HL-60 (cell line): ENCODE measurements around the gene RCOR2.
A peak's percentile ranks its signal among the peaks of the same experiment; 100 is the strongest.

Source experiments
- DNase-seq, 2 experiments: peaks; one replicate each; pipeline ENCODE4 v3.0.0-alpha.2; 2010 to 2020; ENCODE audit warnings: low read depth in 1 of 2, low spot score in 1 of 2
- H3K27ac ChIP-seq: fragments of 250-450 bp; sonication (Bioruptor Pico); replicated peaks from 2 replicates; pipeline ENCODE4 v1.5.1; 2020; ENCODE audit warnings: mild to moderate bottlenecking, moderate library complexity
- H3K27me3 ChIP-seq: fragments of 250-450 bp; sonication (Bioruptor Pico); 2 replicates; pipeline ENCODE4 v1.5.1; 2021; ENCODE audit warnings: mild to moderate bottlenecking, moderate library complexity; ENCODE audit not compliant: insufficient read depth, poor library complexity, severe bottlenecking
- H3K4me3 ChIP-seq: replicated peaks from 2 replicates; pipeline ENCODE4 v1.5.1; 2011; ENCODE audit warnings: mild to moderate bottlenecking, control low read depth, low read length; ENCODE audit not compliant: insufficient read depth
- CTCF ChIP-seq: IDR thresholded peaks from one replicate; pipeline ENCODE4 v1.5.1; 2011; ENCODE audit warnings: low read length, control low read depth, inconsistent platforms; ENCODE audit not compliant: insufficient read depth
- GABPA ChIP-seq: IDR thresholded peaks from 2 replicates; pipeline ENCODE4 v1.6.1; 2012; ENCODE audit warnings: low read depth
- POLR2AphosphoS5 ChIP-seq: IDR thresholded peaks from 2 replicates; pipeline ENCODE4 v1.6.1; 2012; ENCODE audit warnings: low read depth
- REST ChIP-seq: IDR thresholded peaks from 2 replicates; pipeline ENCODE4 v1.6.1; 2012; ENCODE audit warnings: low read depth; ENCODE audit not compliant: insufficient replicate concordance
- SPI1 ChIP-seq: IDR thresholded peaks from 2 replicates; pipeline ENCODE4 v1.6.1; 2012; ENCODE audit warnings: low read depth, mild to moderate bottlenecking, borderline replicate concordance

The RCOR2 gene

GRCh38 chr11:63883791-63884190 is 33.2 kb downstream of the RCOR2 start:
- no peaks in the 10 kb centered on the region for H3K27me3 ChIP-seq
- peak overlapping the region; percentile 50 for H3K27ac ChIP-seq
- TF ChIP-seq REST (no peak), GABPA (no peak), CTCF (no peak), POLR2AphosphoS5 (no peak)
- no peak overlapping the region for H3K4me3 ChIP-seq
- DNase-seq, result no peak

- no peak overlapping the region for H3K4me3 ChIP-seq
- peak; percentile 77 to 97 for DNase-seq
- no peaks in the 10 kb centered on the region for H3K27me3 ChIP-seq
- no peak for TF ChIP-seq REST
- peak; percentile 58; the same call in 1 of the 2 replicates for TF ChIP-seq SPI1
- 0 out of 2 replicates have a peak, but pooled peaks have one; percentile 32 for TF ChIP-seq POLR2AphosphoS5
- peak overlapping the region; percentile 58 for H3K27ac ChIP-seq
Observed at GRCh38 chr11:63882555-63883242, 34.3 kb downstream of the RCOR2 start.

GRCh38 chr11:63880403-63880790 is 36.6 kb downstream of the RCOR2 start:
- no peak overlapping the region for H3K27ac ChIP-seq
- no peaks in the 10 kb centered on the region for H3K27me3 ChIP-seq
- DNase-seq, result no peak
- no peak overlapping the region for H3K4me3 ChIP-seq
- TF ChIP-seq CTCF (no peak), POLR2AphosphoS5 (no peak), GABPA (no peak), REST (no peak), SPI1 (no peak)
